Liver (tissue), 9 donors: ENCODE measurements around the gene COL5A1. TPM values are rescaled to one million over a fixed set of nuclear protein-coding genes. Genes with fewer than 3 reads are reported as not detected.
A peak's percentile ranks its signal among the peaks of the same experiment; 100 is the strongest.

ENCODE experiments used
- DNase-seq: peaks from one replicate; pipeline ENCODE4 v3.0.0-alpha.2; 2017; ENCODE audit warnings: low spot score
- H3K27ac ChIP-seq, 2 donors: one replicate each; pipeline ENCODE4 v1.7.0; 2013; ENCODE audit warnings: inconsistent platforms in 2 of 2, low read length in 2 of 2, control low read depth in 1 of 2, low read depth in 1 of 2, mild to moderate bottlenecking in 1 of 2
- H3K27me3 ChIP-seq, 4 donors: one replicate each; pipeline versions ENCODE4 v1.6.1 to v1.7.0; 2013; ENCODE audit warnings: low read length in 3 of 4, inconsistent platforms in 1 of 4, mild to moderate bottlenecking in 1 of 4, moderate library complexity in 1 of 4; ENCODE audit not compliant: control insufficient read depth in 4 of 4, insufficient read depth in 4 of 4
- H3K36me3 ChIP-seq, 4 donors: one replicate each; pipeline versions ENCODE4 v1.6.1 to v1.7.0; 2013; ENCODE audit warnings: low read length in 3 of 4, mild to moderate bottlenecking in 3 of 4, low read depth in 1 of 4, moderate library complexity in 1 of 4; ENCODE audit not compliant: control insufficient read depth in 4 of 4, insufficient read depth in 3 of 4
- H3K4me1 ChIP-seq, 4 donors: one replicate each; pipeline versions ENCODE4 v1.6.1 to v1.7.0; 2013; ENCODE audit warnings: low read length in 3 of 4, mild to moderate bottlenecking in 3 of 4, moderate library complexity in 1 of 4; ENCODE audit not compliant: control insufficient read depth in 4 of 4, insufficient read depth in 4 of 4
- H3K4me3 ChIP-seq, 3 donors: one replicate each; pipeline versions ENCODE4 v1.6.1 to v1.7.0; 2013; ENCODE audit warnings: low read length in 3 of 3, control low read depth in 1 of 3, low read depth in 1 of 3, mild to moderate bottlenecking in 1 of 3
- H3K9ac ChIP-seq, 2 donors: one replicate each; pipeline ENCODE4 v1.7.0; 2013; ENCODE audit warnings: low read length in 2 of 2, mild to moderate bottlenecking in 2 of 2, moderate library complexity in 2 of 2, control low read depth in 1 of 2, low read depth in 1 of 2
- H3K9me3 ChIP-seq, 4 donors: one replicate each; pipeline versions ENCODE4 v1.6.1 to v1.7.0; 2013; ENCODE audit warnings: low read length in 3 of 4; ENCODE audit not compliant: control insufficient read depth in 4 of 4
- ATF3 ChIP-seq: IDR thresholded peaks from 2 replicates; pipeline ENCODE4 v1.6.1; 2016; ENCODE audit warnings: antibody characterized with exemption
- EGR1 ChIP-seq, 2 donors: IDR thresholded peaks; 2 replicates each; pipeline ENCODE4 v1.6.1; 2016 to 2018; ENCODE audit warnings: antibody characterized with exemption in 2 of 2, low read depth in 2 of 2
- FOXA1 ChIP-seq: IDR thresholded peaks from 2 replicates; pipeline ENCODE4 v1.6.1; 2016; ENCODE audit warnings: antibody characterized with exemption
- FOXA2 ChIP-seq: IDR thresholded peaks from 2 replicates; pipeline ENCODE4 v1.6.1; 2016; ENCODE audit warnings: antibody characterized with exemption
- GABPA ChIP-seq, 2 donors: IDR thresholded peaks in 1 of 2; conservative IDR thresholded peaks in 1 of 2; 2 replicates each; pipeline ENCODE4 v1.6.1; 2016; ENCODE audit warnings: antibody characterized with exemption in 2 of 2, mild to moderate bottlenecking in 1 of 2, moderate library complexity in 1 of 2
- HNF4A ChIP-seq, 2 donors: conservative IDR thresholded peaks; 2 replicates each; pipeline ENCODE4 v1.6.1; 2016; ENCODE audit warnings: antibody characterized with exemption in 2 of 2, mild to moderate bottlenecking in 2 of 2
- HNF4G ChIP-seq: IDR thresholded peaks from 2 replicates; pipeline ENCODE4 v1.6.1; 2016; ENCODE audit warnings: antibody characterized with exemption
- JUND ChIP-seq, 2 donors: IDR thresholded peaks; 2 replicates each; pipeline ENCODE4 v1.6.1; 2016; ENCODE audit warnings: antibody characterized with exemption in 2 of 2
- MAX ChIP-seq: IDR thresholded peaks from 2 replicates; pipeline ENCODE4 v1.6.1; 2016; ENCODE audit warnings: antibody characterized with exemption
- NR2F2 ChIP-seq: IDR thresholded peaks from 2 replicates; pipeline ENCODE4 v1.6.1; 2016; ENCODE audit warnings: antibody characterized with exemption
- RAD21 ChIP-seq, 2 donors: IDR thresholded peaks; 2 replicates each; pipeline ENCODE4 v1.6.1; 2016; ENCODE audit warnings: antibody characterized with exemption in 2 of 2, mild to moderate bottlenecking in 2 of 2
- REST ChIP-seq: IDR thresholded peaks from 2 replicates; pipeline ENCODE4 v1.6.1; 2016; ENCODE audit warnings: antibody characterized with exemption, mild to moderate bottlenecking
- RXRA ChIP-seq, 2 donors: IDR thresholded peaks; 2 replicates each; pipeline ENCODE4 v1.6.1; 2017 to 2018; ENCODE audit warnings: antibody characterized with exemption in 2 of 2, mild to moderate bottlenecking in 1 of 2
- SP1 ChIP-seq: IDR thresholded peaks from 2 replicates; pipeline ENCODE4 v1.6.1; 2018; ENCODE audit warnings: antibody characterized with exemption, mild to moderate bottlenecking
- TAF1 ChIP-seq: conservative IDR thresholded peaks from 2 replicates; pipeline ENCODE4 v1.6.1; 2016; ENCODE audit warnings: antibody characterized with exemption, mild to moderate bottlenecking
- YY1 ChIP-seq: IDR thresholded peaks from 2 replicates; pipeline ENCODE4 v1.6.1; 2016; ENCODE audit warnings: antibody characterized with exemption, mild to moderate bottlenecking
- ZBTB33 ChIP-seq: IDR thresholded peaks from 2 replicates; pipeline ENCODE4 v1.6.1; 2016; ENCODE audit warnings: antibody characterized with exemption
- WGBS: extraction: QIAGEN DNeasy Blood & Tissue Kit; methylation state at CpG from one replicate; pipeline ENCODE4 v1.1.7; 2013; 5-methylcytosine and 5-hydroxymethylcytosine counted together
- polyA plus RNA-seq, 2 donors: library from polyadenylated mRNA; stranded (reverse) in 1 of 2; unstranded in 1 of 2; fragments of 200-250 nt in 1 of 2; fragments of >200 nt in 1 of 2; fragmentation: Nextera tagmentation in 1 of 2; extraction: Ambion mirVana in 1 of 2; gene quantifications; one replicate each; pipeline versions ENCODE4 v1.2.1 to v1.2.3, GENCODE V29; 2013 to 2015
- total RNA-seq, 2 donors: library from RNA; depleted of rRNA; stranded (reverse); fragments of >200 nt; gene quantifications; one replicate each; pipeline ENCODE4 v1.2.3, GENCODE V29; 2014
- donor health status: healthy.
- donor health status: healthy.
- donor health status: healthy.
- donor health status: healthy.
- donor health status: healthy.

COL5A1 gene
- total and polyA plus RNA-seq, 4 donors = 0.67 to 15.6 (median 11.2) TPM

DNA sequence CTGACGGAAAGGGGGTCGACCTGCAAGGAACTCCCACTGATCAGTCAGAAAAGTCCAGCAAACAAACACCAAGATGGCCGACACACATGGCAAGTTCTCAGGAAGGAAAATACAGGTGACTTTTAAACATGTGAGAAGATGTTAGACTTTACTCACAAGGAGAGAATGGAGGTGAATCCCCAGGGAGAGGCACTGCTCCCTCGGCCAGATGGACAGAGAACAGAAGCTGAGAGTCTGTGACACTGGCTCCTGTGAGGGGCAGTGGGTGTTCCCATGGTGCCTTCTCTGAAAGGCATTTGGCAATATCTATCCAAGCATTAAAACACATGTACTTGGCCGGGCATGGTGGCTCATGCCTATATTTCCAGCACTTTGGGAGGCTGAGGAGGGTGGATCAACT lies 22.8 kb downstream of the COL5A1 start:
- DNase-seq = no peak
- Histone ChIP-seq H3K9ac (no peak overlapping the region), H3K27ac (no peak overlapping the region), H3K36me3 (no peaks in the 10 kb centered on the region), H3K9me3 (peaks cover 0 to 12% (median 4%) of the 10 kb centered on the region in 4 donors), H3K27me3 (no peaks in the 10 kb centered on the region), H3K4me1 (no peaks in the 10 kb centered on the region), H3K4me3 (no peak overlapping the region)
- WGBS = 86% methylated on average over 5 of the region's 5 CpGs
- no peak for TF ChIP-seq RAD21 (IDR thresholded peaks at IDR 0.05)
- TF ChIP-seq GABPA (IDR thresholded peaks at IDR 0.05 in 1 of 2, conservative IDR thresholded peaks at IDR 0.05 in 1 of 2) = no peak
- no peak for TF ChIP-seq REST
- no peak for TF ChIP-seq FOXA1
- no peak for TF ChIP-seq TAF1
- TF ChIP-seq RXRA (IDR thresholded peaks at IDR 0.05) = no peak
- TF ChIP-seq NR2F2 = no peak

- no peak overlapping the region for H3K9ac ChIP-seq
- no peaks in the 10 kb centered on the region for H3K36me3 ChIP-seq
- no peaks in the 10 kb centered on the region for H3K27me3 ChIP-seq
- peaks cover 0 to 3% (median under 1%) of the 10 kb centered on the region in 4 donors for H3K9me3 ChIP-seq
- H3K27ac ChIP-seq = no peak overlapping the region
- no peak for DNase-seq
- H3K4me3 ChIP-seq = no peak overlapping the region
- no peaks in the 10 kb centered on the region for H3K4me1 ChIP-seq
- no peak for TF ChIP-seq FOXA2
- TF ChIP-seq RAD21 (IDR thresholded peaks at IDR 0.05) = no peak
- TF ChIP-seq TAF1 = no peak
- TF ChIP-seq SP1 = no peak
- no peak for TF ChIP-seq JUND (IDR thresholded peaks at IDR 0.05)
- TF ChIP-seq YY1 = no peak
- WGBS = 68% methylated on average over 6 of the region's 6 CpGs
Observed at GRCh38 chr9:134666208-134666607, 24.6 kb downstream of the COL5A1 start.

DNA sequence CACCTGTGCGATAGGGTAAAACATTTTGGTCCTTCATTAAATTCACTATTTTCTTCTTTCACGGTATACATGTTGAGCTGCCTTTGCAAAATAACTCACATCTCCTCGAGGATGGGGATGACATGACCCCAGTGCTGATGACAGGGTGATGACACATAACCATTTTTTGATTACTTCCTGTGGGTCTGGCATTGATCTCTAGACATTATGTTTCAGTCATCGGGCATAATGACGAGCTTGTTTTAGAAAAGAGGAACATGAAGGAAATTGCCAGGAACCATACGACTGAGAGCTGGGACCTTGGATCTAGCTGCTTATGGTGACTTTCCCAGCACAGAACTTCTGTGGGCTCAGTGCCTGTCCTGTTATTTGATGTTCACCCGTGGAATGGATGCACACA lies 25.2 kb downstream of the COL5A1 start:
- Histone ChIP-seq H3K27ac (peak overlapping the region in 1 of 2 donors; percentile 27), H3K36me3 (no peaks in the 10 kb centered on the region), H3K4me3 (no peak overlapping the region), H3K9ac (no peak overlapping the region), H3K9me3 (no peaks in the 10 kb centered on the region), H3K27me3 (no peaks in the 10 kb centered on the region), H3K4me1 (no peaks in the 10 kb centered on the region)
- 73% methylated on average over 7 of the region's 7 CpGs for WGBS
- TF ChIP-seq MAX (no peak), REST (no peak), ZBTB33 (no peak), GABPA (IDR thresholded peaks at IDR 0.05 in 1 of 2, conservative IDR thresholded peaks at IDR 0.05 in 1 of 2) (no peak), RAD21 (IDR thresholded peaks at IDR 0.05) (no peak), NR2F2 (no peak), FOXA2 (no peak), RXRA (IDR thresholded peaks at IDR 0.05) (no peak), EGR1 (IDR thresholded peaks at IDR 0.05; ENCODE audit: low read depth in 2 of 2) (no peak), SP1 (no peak), HNF4A (conservative IDR thresholded peaks at IDR 0.05) (no peak), YY1 (no peak), JUND (IDR thresholded peaks at IDR 0.05) (no peak), TAF1 (no peak), FOXA1 (no peak), HNF4G (no peak), ATF3 (no peak)
- no peak for DNase-seq
